GM12873 (cell line): ENCODE results near the gene CNTN4.

Experiments
- CTCF ChIP-seq: IDR thresholded peaks from 2 replicates; pipeline ENCODE4 v1.5.1; 2012; ENCODE audit warnings: low read depth, mild to moderate bottlenecking, moderate library complexity, low read length, control low read depth; ENCODE audit not compliant: insufficient read depth; ENCODE audit errors: missing control alignments

The CNTN4 gene

GRCh38 chr3:2218816-2219215 lies 120.2 kb downstream of the CNTN4 start:
- TF ChIP-seq CTCF = no peak

GRCh38 chr3:2236203-2236602 lies 137.5 kb downstream of the CNTN4 start:
- no peak for TF ChIP-seq CTCF

- no peak for TF ChIP-seq CTCF
Observed at GRCh38 chr3:2244137-2244536, 145.5 kb downstream of the CNTN4 start.

GRCh38 chr3:2246873-2247648 lies 148.4 kb downstream of the CNTN4 start:
- TF ChIP-seq CTCF = no peak

- no peak for TF ChIP-seq CTCF
Observed at GRCh38 chr3:2247831-2248230, 149.2 kb downstream of the CNTN4 start.

GRCh38 chr3:2250783-2251182 lies 152.1 kb downstream of the CNTN4 start:
- TF ChIP-seq CTCF = no peak

GRCh38 chr3:2261747-2262146 lies 163.1 kb downstream of the CNTN4 start:
- TF ChIP-seq CTCF = no peak
